A204.1 (cell line): ENCODE results near the gene SKAP1.
"Not testable (repeated sequence)": the region's sequence is repeated elsewhere in the genome, so short reads cannot be mapped to it uniquely, and the experiment has no call there.

Experiments used
- FAIRE-seq: peaks from 2 replicates; lab custom pipeline; 2012; peaks lifted over from hg19 to GRCh38; lab: Jason Lieb, UNC

Gene SKAP1

GRCh38 chr17:48241131-48241591, 188.9 kb downstream of the SKAP1 start:
- no peak for FAIRE-seq

GRCh38 chr17:48240562-48241130, 189.4 kb downstream of the SKAP1 start:
- no peak for FAIRE-seq

- no peak for FAIRE-seq
Measured at GRCh38 chr17:48240122-48240521, 189.9 kb downstream of the SKAP1 start.

GRCh38 chr17:48239603-48239995, 190.4 kb downstream of the SKAP1 start:
- FAIRE-seq: no peak

- no peak for FAIRE-seq
Measured at GRCh38 chr17:48238933-48239602, 190.9 kb downstream of the SKAP1 start.

- no peak for FAIRE-seq
Measured at GRCh38 chr17:48237456-48237855, 192.6 kb downstream of the SKAP1 start.

- no peak for FAIRE-seq
Measured at GRCh38 chr17:48236681-48237134, 193.3 kb downstream of the SKAP1 start.

GRCh38 chr17:48234922-48235321, 195.1 kb downstream of the SKAP1 start:
- no peak for FAIRE-seq

GRCh38 chr17:48231995-48232959, 197.7 kb downstream of the SKAP1 start:
- no peak for FAIRE-seq

GRCh38 chr17:48229936-48230335, 200.1 kb downstream of the SKAP1 start:
- no peak for FAIRE-seq

GRCh38 chr17:48228720-48229119, 201.3 kb downstream of the SKAP1 start:
- FAIRE-seq: no peak

GRCh38 chr17:48225725-48226567, 204.1 kb downstream of the SKAP1 start:
- no peak for FAIRE-seq

GRCh38 chr17:48223945-48224344, 206.1 kb downstream of the SKAP1 start:
- no peak for FAIRE-seq

- no peak for FAIRE-seq
Measured at GRCh38 chr17:48219617-48220016, 210.4 kb downstream of the SKAP1 start.

GRCh38 chr17:48215583-48216139, 214.4 kb downstream of the SKAP1 start:
- FAIRE-seq: no peak

- FAIRE-seq: no peak
Measured at GRCh38 chr17:48213797-48214196, 216.2 kb downstream of the SKAP1 start.

- no peak for FAIRE-seq
Measured at GRCh38 chr17:48211787-48212186, 218.2 kb downstream of the SKAP1 start.

- no peak for FAIRE-seq
Measured at GRCh38 chr17:48211011-48211410, 219.0 kb downstream of the SKAP1 start.

GRCh38 chr17:48209973-48210372, 220.0 kb downstream of the SKAP1 start:
- no peak for FAIRE-seq

GRCh38 chr17:48207776-48208544, 222.1 kb downstream of the SKAP1 start:
- FAIRE-seq: no peak

- FAIRE-seq: not testable (repeated sequence)
Measured at GRCh38 chr17:48207036-48207435, 223.0 kb downstream of the SKAP1 start.
